ENCODE data around the gene OR2D2.
"Not testable (repeated sequence)": the region's sequence is repeated elsewhere in the genome, so short reads cannot be mapped to it uniquely, and the experiment has no call there.

OR2D2 gene

GRCh38 chr11:6871278-6871677 is 21.0 kb downstream of the OR2D2 start:
- DNase-seq (ENCODE audit: low spot score in 2 of 2) (no peak), ATAC-seq (replicated peaks; ENCODE audit: extremely low read depth, poor library complexity, severe bottlenecking) (no peak)
- Mint-ChIP-seq H3K9me3 (no peaks in the 10 kb centered on the region), H3K4me3 (no peak overlapping the region), H3K27ac (ENCODE audit: low read depth) (no peak overlapping the region), H3K36me3 (ENCODE audit: insufficient read depth) (no peaks in the 10 kb centered on the region), H3K4me1 (no peaks in the 10 kb centered on the region), H3K27me3 (peaks cover 43% of the 10 kb centered on the region)

- no peak overlapping the region for H3K27ac Mint-ChIP-seq (ENCODE audit: low read depth)
- DNase-seq (ENCODE audit: low spot score in 2 of 2) (no peak), ATAC-seq (replicated peaks; ENCODE audit: extremely low read depth, poor library complexity, severe bottlenecking) (no peak)
- no peaks in the 10 kb centered on the region for H3K36me3 Mint-ChIP-seq (ENCODE audit: insufficient read depth)
- H3K9me3 Mint-ChIP-seq: peaks cover 6% of the 10 kb centered on the region
- H3K4me3 Mint-ChIP-seq: no peak overlapping the region
- peaks cover 18% of the 10 kb centered on the region for H3K27me3 Mint-ChIP-seq
- no peaks in the 10 kb centered on the region for H3K4me1 Mint-ChIP-seq
Measured at GRCh38 chr11:6864438-6864837, 27.9 kb downstream of the OR2D2 start.

- ATAC-seq (replicated peaks; ENCODE audit: extremely low read depth, poor library complexity, severe bottlenecking): no peak
- peaks cover 26% of the 10 kb centered on the region for H3K27me3 Mint-ChIP-seq
- no peak for DNase-seq (ENCODE audit: low spot score in 2 of 2)
- peaks cover 7% of the 10 kb centered on the region for H3K9me3 Mint-ChIP-seq
- H3K4me3 Mint-ChIP-seq: no peak within 1 kb of the TSS
- H3K4me1 Mint-ChIP-seq: no peaks in the 10 kb centered on the region
- no peak within 1 kb of the TSS for H3K27ac Mint-ChIP-seq (ENCODE audit: low read depth)
- H3K36me3 Mint-ChIP-seq (ENCODE audit: insufficient read depth): no peaks in the 10 kb centered on the region
Measured at GRCh38 chr11:6862961-6863360, 29.3 kb downstream of the OR2D2 start, which contains the start of gene OR10A2. Gene OR10A2 (plus strand): TSS chr11:6863057. CDS start chr11:6869755, 6,698 bp downstream.

DNA sequence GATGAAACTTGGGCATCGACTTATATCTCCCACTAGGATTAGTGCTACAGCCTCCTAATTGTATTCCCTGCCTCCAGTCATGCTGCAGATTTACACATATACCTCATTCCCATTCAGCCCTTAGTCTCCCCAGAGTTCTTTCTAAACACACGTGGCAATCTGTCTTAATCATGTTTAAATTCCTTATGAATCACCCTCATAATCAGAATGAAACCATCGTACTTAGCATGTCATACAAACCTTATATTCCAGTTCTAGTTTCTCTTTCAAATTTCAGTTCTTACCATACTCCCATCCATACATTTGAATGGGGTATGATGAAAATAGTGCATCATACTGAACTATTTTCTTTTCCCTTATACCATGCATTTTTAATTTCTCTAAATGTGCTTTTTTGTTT is 35.4 kb downstream of the OR2D2 start:
- Mint-ChIP-seq H3K27me3 (peaks cover 25% of the 10 kb centered on the region), H3K4me3 (no peak overlapping the region), H3K27ac (ENCODE audit: low read depth) (no peak overlapping the region), H3K4me1 (no peaks in the 10 kb centered on the region), H3K36me3 (ENCODE audit: insufficient read depth) (no peaks in the 10 kb centered on the region), H3K9me3 (peaks cover 13% of the 10 kb centered on the region)
- ATAC-seq (replicated peaks; ENCODE audit: extremely low read depth, poor library complexity, severe bottlenecking) (no peak), DNase-seq (ENCODE audit: low spot score in 2 of 2) (no peak)

GRCh38 chr11:6855971-6856541 is 36.2 kb downstream of the OR2D2 start:
- Mint-ChIP-seq H3K4me1 (no peaks in the 10 kb centered on the region), H3K27ac (ENCODE audit: low read depth) (no peak overlapping the region), H3K4me3 (no peak overlapping the region), H3K27me3 (peaks cover 25% of the 10 kb centered on the region), H3K36me3 (ENCODE audit: insufficient read depth) (no peaks in the 10 kb centered on the region), H3K9me3 (peaks cover 13% of the 10 kb centered on the region)
- ATAC-seq (replicated peaks; ENCODE audit: extremely low read depth, poor library complexity, severe bottlenecking) (no peak), DNase-seq (ENCODE audit: low spot score in 2 of 2) (no peak)

DNA sequence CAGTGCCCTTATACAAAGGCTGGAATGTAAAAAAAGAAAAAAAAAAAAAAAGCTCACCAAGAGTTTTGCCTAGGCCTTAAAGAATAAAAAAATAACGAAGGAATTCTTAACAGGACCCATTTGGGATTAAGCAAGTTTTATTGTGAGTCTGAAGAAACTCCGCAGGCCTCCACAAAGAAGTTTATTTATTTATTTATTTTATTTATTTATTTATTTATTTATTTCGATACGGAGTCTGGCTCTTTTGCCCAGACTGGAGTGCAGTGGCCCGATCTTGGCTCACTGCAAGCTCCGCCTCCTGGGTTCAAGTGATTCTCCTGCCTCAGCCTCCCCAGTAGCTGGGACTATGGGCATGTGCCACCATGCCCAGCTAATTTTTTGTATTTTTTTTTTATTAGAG is 37.5 kb downstream of the OR2D2 start:
- H3K4me3 Mint-ChIP-seq; DNase-seq (ENCODE audit: low spot score in 2 of 2); H3K27ac Mint-ChIP-seq (ENCODE audit: low read depth); H3K4me1 Mint-ChIP-seq; H3K36me3 Mint-ChIP-seq (ENCODE audit: insufficient read depth); ATAC-seq (replicated peaks; ENCODE audit: extremely low read depth, poor library complexity, severe bottlenecking): not testable (repeated sequence)
- peaks cover 19% of the 10 kb centered on the region for H3K27me3 Mint-ChIP-seq
- H3K9me3 Mint-ChIP-seq: peaks cover 10% of the 10 kb centered on the region

DNA sequence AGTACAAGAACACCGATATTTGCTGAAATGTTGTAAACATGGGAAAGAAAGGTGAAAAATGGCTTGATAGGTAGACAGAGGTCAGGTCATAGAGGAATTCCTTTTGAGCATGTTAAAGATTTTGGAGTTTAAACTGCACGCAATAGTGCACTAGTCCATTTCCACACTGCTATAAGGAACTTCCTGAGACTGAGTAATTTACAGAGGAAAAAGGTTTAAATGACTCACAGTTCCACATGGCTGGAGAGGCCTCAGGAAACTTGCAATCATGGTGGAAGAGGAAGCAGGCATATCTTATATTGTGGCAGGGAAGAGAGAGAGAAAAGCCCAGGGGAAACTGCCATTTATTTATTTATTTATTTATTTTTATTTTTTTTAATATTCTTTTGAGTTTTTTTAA is 41.8 kb downstream of the OR2D2 start:
- Mint-ChIP-seq H3K36me3 (ENCODE audit: insufficient read depth) (no peaks in the 10 kb centered on the region), H3K27me3 (peaks cover 32% of the 10 kb centered on the region), H3K4me3 (no peak overlapping the region), H3K9me3 (peaks cover 6% of the 10 kb centered on the region), H3K4me1 (no peaks in the 10 kb centered on the region), H3K27ac (ENCODE audit: low read depth) (no peak overlapping the region)
- DNase-seq (ENCODE audit: low spot score in 2 of 2) (no peak), ATAC-seq (replicated peaks; ENCODE audit: extremely low read depth, poor library complexity, severe bottlenecking) (no peak)

- H3K4me1 Mint-ChIP-seq: no peaks in the 10 kb centered on the region
- H3K4me3 Mint-ChIP-seq: no peak within 1 kb of the TSS
- H3K9me3 Mint-ChIP-seq: no peaks in the 10 kb centered on the region
- peaks cover 60% of the 10 kb centered on the region for H3K27me3 Mint-ChIP-seq
- DNase-seq (ENCODE audit: low spot score in 2 of 2) (no peak), ATAC-seq (replicated peaks; ENCODE audit: extremely low read depth, poor library complexity, severe bottlenecking) (no peak)
- no peaks in the 10 kb centered on the region for H3K36me3 Mint-ChIP-seq (ENCODE audit: insufficient read depth)
- H3K27ac Mint-ChIP-seq (ENCODE audit: low read depth): no peak within 1 kb of the TSS
Measured at GRCh38 chr11:6845383-6845782, 46.9 kb downstream of the OR2D2 start, which contains the start of gene OR10A5. Gene OR10A5 (plus strand): TSS chr11:6845683. CDS start chr11:6845683, 0 bp downstream.

DNA sequence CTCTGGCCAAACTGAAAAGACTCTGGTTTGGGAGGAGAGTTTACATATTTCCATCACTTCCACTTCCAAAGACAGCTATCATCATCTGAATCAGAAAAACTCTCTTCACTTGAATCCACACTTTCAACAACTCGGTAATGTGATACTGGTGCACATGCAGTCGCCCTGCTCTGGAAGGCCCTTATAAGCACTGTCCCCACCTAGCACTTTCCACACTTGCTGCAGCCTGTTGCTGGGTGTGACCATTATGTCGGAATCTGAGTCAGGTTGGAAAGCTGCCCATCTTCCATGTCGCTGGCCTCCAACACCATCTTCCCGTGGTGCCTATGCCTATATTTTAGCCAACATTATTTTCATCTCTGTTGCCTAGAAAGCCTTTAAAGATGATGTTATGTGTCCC is 47.9 kb downstream of the OR2D2 start:
- no peaks in the 10 kb centered on the region for H3K4me1 Mint-ChIP-seq
- H3K4me3 Mint-ChIP-seq: no peak overlapping the region
- H3K36me3 Mint-ChIP-seq (ENCODE audit: insufficient read depth): no peaks in the 10 kb centered on the region
- DNase-seq (ENCODE audit: low spot score in 2 of 2) (no peak), ATAC-seq (replicated peaks; ENCODE audit: extremely low read depth, poor library complexity, severe bottlenecking) (no peak)
- H3K9me3 Mint-ChIP-seq: no peaks in the 10 kb centered on the region
- no peak overlapping the region for H3K27ac Mint-ChIP-seq (ENCODE audit: low read depth)
- peaks cover 60% of the 10 kb centered on the region for H3K27me3 Mint-ChIP-seq

DNA sequence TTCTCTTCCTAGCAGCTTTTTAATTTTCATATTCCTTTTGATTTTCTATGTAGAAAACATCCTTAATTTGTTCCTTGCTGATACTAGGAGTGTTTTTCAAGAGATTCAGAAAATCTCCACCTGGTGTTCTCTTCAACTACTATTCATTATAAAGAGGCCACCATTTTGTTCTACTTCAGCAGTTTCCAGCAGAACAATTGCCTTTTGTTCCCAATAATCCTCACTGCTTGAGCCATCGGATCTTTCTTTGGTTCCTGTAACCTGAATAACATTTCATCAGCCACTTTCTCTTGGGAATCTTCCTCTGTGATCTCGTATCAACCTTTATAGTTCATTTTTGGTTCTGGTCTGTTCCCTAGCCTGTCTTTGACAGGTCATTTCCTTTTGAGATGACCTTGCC is 48.6 kb downstream of the OR2D2 start:
- no peak overlapping the region for H3K4me3 Mint-ChIP-seq
- no peak for DNase-seq (ENCODE audit: low spot score in 2 of 2)
- H3K36me3 Mint-ChIP-seq (ENCODE audit: insufficient read depth): no peaks in the 10 kb centered on the region
- H3K4me1 Mint-ChIP-seq: no peaks in the 10 kb centered on the region
- H3K9me3 Mint-ChIP-seq: no peaks in the 10 kb centered on the region
- no peak overlapping the region for H3K27ac Mint-ChIP-seq (ENCODE audit: low read depth)
- no peak for ATAC-seq (replicated peaks; ENCODE audit: extremely low read depth, poor library complexity, severe bottlenecking)
- H3K27me3 Mint-ChIP-seq: peaks cover 60% of the 10 kb centered on the region

DNA sequence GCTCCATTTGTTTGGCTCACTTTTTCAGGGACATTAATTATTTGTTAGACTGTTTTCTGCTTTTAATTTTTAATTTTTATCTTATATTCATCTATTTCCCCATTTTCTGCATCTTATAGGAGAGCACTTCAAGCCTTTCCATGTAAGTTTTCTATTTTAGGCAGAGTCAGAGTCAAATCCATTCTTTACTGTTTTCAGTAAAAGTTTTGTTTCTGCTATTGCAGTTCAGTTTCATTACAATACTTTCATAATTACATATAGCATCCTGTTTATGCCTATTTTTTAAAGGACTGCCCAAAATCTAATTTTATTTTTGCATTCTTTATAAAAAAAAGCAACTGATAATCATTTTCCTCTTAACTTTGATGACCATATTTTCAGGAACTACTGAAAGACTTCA is 50.6 kb downstream of the OR2D2 start:
- H3K4me3 Mint-ChIP-seq: no peak overlapping the region
- no peaks in the 10 kb centered on the region for H3K9me3 Mint-ChIP-seq
- DNase-seq (ENCODE audit: low spot score in 2 of 2): no peak

More for the DNA sequence above, 50.6 kb downstream of the OR2D2 start:
- H3K4me1 Mint-ChIP-seq: no peaks in the 10 kb centered on the region
- no peaks in the 10 kb centered on the region for H3K36me3 Mint-ChIP-seq (ENCODE audit: insufficient read depth)
- H3K27ac Mint-ChIP-seq (ENCODE audit: low read depth): no peak overlapping the region
- ATAC-seq (replicated peaks; ENCODE audit: extremely low read depth, poor library complexity, severe bottlenecking): no peak
- H3K27me3 Mint-ChIP-seq: peaks cover 48% of the 10 kb centered on the region

Measured in central memory CD8-positive, alpha-beta T cell (primary cell).